GM18526 (cell line): ENCODE measurements around the gene MIS18A.

Experiments
- POLR2A ChIP-seq: IDR thresholded peaks from 3 replicates; pipeline ENCODE4 v1.6.1; 2011; ENCODE audit not compliant: insufficient read length; ENCODE audit errors: extremely low read depth

The MIS18A gene

DNA sequence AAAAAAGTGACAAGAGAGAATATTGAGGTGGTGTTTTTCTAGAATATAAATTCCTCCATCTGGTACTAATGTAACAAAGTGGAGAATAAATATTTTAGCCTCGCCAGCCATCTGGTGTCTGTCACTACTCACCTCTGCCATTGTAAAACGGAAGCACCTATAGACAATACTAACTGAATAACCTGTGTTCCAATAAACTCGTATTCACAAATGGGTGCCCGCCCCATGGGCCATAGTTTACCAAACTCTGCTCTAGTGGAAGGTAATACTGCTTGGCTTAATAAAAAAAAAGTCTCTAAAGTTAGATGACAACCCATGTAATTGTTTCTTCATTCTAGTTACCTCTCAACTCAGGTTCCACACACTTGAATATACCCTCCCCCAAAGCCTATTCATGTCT, 8.1 kb downstream of the MIS18A start:
- no peak for TF ChIP-seq POLR2A

DNA sequence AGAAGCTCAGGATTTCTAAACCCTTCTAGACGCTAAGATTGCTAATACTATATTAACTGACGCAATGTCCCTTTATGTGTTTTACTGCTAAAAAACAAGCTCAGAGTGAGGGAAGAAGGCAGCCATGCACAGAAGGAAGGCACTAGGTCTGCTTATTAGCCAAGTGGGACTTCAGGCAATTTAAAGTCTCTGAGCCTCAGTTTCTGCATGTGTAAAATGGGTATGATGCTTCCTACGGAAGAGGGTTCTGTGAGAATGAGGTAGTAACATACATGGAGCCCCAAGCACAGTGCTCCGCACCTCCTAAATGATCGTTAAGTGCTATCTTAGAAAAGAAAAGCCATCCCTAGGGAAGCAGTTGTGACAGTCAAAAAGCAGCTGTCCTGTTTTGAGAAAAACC, 16.9 kb downstream of the MIS18A start:
- TF ChIP-seq POLR2A, result no peak

DNA sequence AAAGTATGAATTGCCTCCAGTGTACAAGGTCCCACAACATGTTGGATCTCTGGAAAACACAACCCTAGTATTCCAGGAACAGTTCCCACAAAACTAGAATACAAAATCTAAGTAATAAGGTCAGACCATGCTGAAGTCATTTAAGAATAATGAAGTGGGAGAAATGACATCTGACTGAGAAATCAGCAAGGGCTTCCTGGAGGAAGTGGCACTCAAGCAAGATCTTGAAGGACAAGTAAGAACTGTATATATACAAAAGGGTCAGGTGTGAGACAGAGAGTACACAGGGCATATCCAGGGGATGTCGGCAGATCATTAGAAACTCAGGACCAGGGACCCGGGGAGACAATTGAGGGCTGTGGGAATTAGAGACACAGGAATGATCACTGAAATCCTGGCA, 18.7 kb downstream of the MIS18A start:
- no peak for TF ChIP-seq POLR2A

DNA sequence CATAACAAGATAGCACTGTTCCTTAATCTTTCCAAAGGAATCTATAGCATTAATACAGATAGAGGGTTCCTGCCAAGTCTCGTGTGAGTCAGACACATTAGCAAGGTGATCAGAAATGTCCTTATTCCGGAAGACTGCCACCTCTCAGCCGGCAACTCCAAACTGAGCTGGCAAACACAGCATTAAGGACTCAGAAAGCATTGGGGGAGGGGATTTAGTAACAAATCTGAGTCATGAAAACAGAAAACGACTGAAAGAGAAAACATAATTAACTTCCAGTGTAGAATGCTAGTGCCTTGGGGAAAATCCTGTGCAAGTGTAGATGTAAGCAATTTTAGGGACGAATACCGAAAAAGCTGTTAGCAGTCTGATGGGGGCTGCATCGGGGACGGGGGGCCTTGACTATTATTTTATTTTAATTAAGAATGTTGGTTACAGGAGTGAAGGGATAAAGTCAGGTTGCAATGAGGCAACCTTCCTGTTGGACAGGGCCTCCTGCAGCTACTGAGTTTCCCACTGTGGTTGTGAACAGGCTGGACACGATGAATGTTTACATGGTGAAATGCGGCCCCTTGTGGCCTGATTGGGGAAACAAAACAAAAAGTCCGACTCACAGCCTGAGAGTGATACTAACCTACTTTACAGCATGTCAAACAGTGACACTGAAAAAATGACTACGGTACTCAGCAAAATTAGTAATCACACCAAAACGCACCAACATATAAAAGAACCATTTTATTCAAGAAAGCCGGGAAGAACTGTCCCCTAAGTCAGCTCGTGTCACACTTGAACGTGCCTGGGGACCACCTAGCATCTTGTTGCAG, 20.7 kb downstream of the MIS18A start:
- TF ChIP-seq POLR2A, result no peak

DNA sequence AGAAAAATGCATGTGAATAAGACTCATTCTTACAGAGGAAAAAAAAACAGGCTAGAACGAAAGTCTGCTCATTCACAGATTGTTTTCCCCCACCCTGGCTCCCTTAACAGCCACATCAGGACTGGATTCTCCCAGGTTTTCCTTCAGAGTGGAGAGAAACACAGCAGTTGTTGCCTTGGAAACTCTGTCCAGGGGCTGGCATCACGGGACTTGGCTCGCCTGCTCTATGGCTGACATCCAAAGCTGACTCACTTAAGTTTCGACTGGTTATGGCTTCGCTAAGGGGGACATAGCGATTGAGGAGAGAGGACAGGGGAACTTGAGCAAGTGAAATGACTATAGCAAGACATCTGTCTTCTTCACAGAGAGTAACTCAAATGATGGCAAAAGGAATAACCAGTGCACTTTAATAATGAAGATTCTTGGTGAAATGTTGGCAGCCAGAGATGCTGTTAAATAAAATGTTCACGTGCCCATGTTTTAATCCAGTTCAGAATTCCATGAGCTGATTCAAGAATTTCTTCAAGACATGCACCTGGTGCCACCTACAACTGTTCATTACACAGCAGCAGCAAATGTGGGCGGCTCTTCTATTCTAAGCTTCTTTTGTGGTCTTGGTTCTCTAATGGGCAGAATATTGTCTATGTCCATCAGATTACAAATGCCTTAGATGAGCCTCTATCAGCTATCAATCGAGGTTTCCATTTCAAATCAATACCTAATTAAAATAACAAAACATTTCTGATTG, 21.8 kb downstream of the MIS18A start:
- TF ChIP-seq POLR2A, result no peak

DNA sequence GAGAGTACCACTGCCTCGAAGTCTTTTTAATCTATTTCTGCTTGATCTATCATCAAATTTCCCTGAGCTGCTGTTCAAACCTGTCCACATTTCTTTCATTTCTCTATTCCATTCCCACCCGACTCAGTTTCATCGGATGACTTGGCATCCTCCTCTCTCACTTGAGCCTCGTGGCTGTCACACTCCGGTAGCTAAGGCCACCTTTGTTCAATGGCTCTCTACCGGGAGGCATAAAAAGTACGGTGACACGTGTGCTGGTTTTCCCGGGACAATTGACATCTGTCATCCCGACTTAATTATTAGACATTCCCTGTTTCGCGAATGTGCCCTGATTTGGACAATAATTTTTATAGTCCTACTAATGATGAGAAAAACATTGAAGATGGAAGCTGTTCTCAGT, 22.6 kb downstream of the MIS18A start:
- TF ChIP-seq POLR2A, result no peak

DNA sequence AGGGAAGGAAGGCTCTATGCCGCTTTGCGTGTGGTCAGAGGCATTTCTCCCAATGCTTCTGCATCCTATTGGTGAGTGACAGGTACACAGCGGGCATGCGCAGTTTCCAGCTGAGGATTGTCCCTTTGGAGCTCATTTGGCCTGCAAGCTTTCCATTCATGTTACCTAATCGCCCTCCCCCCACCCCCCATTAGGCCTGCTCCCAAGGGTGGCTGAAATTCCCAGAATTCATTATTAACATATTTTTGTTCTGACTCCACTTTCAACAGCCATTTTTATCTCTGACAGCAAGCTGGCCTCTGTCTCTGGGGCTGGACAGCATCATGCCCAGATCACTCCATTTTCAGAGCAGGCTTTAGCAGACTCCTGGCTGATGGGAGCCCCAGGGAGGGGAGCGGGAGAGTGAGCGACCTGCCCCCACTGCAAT, 25.6 kb downstream of the MIS18A start:
- TF ChIP-seq POLR2A, result no peak

DNA sequence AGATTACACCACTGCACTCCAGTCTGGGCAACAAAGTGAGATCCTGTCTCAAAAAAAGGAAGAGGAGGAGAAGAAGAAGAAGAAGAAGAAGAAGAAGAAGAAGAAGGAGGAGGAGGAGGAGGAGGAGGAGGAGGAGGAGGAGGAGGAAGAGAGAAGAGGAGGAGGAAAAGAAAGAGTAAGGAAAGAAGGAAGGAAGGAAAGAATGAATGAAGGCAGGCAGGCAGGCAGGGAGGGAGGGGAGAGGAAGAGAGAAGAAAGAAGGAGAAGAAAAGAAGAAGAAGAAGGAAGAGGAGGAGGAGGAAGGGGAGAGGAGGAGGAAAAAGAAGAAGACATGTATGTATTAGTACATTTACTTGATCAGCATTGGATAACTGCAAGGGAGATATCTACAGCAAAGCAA, 26.7 kb downstream of the MIS18A start:
- no peak for TF ChIP-seq POLR2A

DNA sequence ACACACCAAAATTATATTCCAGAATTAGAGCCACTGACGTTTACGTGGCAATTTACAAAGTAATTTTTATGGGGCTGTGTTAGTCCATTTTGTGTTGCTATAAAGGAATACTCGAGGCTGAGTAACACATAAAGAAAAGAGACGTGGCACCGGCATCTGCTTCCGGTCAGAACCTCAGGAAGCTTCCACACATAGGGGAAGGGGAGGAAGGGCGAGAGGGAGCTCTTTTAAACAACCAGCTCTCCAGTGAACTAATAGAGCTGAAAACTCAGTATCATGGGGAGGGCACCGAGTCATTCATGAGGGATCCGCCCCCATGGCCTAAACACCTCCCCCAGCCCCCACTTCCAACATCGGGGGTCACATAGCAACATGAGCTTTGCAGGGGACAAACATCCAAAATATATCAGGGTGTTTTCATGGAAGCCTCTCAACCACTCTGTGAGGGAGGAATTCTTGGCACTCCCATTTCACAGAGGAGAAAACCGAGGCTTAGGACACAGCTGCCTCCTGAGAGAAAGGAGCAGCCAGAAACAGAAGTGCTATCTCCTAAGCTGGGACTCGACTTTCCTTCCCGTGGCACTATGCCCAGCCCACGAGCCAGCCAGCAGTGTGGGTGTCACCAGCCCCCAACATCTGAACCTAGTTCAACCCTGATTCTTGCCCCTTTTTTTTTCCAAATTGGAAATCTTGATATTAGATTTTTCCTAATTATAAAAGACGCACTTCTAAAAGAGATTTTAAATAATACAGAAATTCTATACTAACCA, 29.2 kb downstream of the MIS18A start:
- TF ChIP-seq POLR2A, result no peak

DNA sequence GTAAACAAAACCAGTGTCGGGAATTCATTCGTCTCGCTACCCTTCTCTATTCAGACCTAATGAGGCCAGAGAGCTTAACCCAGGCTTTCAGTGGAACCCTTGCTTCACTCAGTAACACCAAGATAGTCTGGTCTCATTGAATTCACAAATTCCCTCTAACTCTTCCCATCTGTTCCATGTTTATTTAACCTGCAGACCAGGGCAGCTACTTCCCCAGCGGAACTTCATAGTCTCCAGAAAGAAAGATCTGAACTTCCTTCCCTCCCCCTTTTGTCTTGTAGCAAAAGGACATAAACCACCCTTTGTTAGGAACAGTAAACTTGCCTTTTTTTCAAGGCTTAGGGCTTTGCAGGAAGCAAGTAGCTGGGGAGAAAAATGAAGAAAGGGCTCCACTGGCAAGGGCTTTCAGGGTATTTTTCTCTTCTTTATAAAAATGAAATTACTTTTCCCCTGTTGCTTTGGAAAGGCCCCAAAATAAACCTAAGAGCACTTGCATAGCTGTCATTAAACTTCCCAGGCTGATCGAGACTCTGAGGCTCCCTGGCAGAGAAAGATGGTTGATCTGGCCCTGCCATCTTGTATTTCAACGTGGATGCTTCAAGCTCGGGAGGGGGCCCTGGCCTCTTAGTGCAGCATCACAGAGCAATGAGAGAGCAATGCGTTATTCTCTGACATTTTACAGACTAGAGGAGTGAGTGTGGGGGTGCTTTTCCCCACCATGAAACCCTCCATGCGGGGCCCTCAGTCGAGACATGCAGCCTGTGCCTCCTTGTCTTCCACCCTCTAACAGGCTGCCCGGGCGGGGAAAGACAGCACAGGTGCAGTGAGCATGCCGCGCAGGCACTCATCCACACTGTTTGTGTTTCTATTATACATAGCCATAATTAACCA, 30.0 kb downstream of the MIS18A start:
- no peak for TF ChIP-seq POLR2A

DNA sequence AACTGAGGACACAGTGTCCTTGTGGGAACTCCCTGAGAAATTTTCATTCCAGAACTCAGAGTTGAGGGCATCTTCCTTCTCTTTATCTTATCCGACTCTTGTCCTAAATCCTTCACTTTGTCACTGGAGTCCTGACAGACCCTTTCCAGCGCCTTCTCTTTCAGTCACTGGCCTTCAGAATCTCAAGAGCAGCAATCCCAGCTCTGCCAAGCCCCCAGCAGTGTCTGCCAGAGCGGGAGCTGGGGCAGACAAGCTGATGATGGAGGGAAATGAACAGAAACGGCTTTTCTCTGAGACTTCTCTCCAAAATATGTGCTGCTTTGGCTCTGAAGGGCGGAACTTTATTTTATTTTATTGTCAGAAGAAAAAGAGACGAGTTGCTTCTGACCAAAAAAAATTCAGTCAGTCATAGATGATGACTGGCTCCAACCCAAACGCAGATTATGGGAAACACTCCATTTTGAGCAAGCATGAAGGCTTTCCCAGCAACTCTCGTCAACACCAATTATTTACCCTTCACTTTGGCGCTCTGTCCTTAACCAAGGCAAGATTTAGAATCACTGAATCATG, 32.2 kb downstream of the MIS18A start:
- no peak for TF ChIP-seq POLR2A

DNA sequence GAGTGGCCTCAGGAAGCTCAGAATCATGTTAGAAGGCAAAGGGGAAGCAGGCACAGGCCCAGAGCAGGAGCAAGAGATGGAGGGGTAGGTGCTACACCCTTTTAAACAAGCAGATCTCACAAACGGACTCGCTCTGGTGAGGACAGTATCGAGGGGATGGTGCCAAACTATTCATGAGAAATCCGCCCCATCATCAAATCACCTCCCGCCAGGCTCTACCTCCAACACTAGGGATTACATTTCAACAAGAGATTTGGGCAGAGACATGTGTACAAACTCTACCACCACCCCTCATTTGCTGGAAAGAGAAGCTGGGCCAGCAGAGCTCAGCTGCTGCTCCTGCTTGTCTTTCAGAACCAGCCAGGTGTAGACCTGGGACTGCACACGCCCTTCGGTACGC, 32.9 kb downstream of the MIS18A start:
- no peak for TF ChIP-seq POLR2A

DNA sequence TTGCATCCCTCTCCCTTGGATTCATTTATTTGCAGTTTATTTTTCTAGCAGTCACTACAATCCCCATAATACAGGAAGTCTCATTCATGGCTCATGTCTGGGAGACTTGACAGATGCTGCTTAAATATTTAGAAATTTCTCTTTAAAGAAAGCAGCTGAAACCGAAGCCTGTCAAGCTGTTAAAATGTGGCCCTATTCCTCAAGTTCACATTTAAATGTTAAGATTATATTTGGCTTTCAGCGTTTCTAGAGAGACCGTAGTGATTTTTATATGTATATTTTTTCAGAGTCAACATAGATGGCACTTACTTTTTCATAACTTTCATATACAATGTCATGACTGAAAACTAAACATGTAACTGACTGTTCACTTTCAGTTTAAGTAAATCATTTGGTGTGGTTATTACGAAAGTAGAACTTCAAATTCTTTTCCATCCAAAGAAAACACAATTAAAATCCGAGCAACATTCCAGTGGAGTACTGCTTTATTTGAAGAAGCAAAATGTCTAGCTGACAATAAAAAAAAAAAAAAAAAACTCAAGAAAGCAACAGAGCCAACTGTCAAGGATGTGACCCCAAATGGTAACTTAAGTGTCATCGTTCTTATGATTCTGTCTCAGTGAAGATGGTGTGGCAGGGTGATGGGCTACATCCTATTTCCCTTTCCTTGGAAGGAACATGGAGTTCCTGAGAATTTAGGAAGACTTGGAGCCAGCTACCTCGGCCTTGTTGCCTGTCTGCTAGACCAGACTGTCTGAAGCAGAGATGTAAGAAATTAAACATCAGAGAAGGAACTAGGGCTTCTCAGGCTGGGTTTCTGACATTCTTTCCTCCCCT, 37.8 kb downstream of the MIS18A start:
- TF ChIP-seq POLR2A, result no peak

DNA sequence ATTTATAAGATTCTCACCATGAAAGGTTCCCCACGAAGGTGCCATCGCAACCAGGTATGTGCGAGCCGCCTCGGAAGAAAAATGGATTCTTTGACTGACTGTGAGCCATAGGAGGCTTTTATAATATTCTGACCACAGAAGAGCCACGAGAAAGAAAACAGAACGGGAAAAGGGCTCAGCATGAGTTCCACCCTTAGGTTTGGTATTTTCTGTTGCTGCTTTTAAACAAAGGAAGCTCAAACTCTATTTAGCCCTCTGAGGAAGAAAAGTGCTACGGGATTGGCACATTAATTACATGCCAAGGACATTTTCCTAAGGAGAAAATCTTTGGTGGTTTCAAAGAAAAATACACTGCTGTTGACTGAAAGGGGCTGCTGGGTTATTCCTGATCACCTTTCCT, 39.3 kb downstream of the MIS18A start:
- TF ChIP-seq POLR2A, result no peak
